H54 (cell line): Measurements from ENCODE around the gene GLIS2.
A peak's percentile ranks its signal among the peaks of the same experiment; 100 is the strongest.

ENCODE experiments used
- DNase-seq: peaks from one replicate; pipeline ENCODE4 v3.0.0; 2011; ENCODE audit warnings: low spot score, mixed read lengths; ENCODE audit not compliant: insufficient read length
- FAIRE-seq: peaks from 3 replicates; lab custom pipeline; 2011; peaks lifted over from hg19 to GRCh38; lab: Jason Lieb, UNC
- POLR2A ChIP-seq: IDR thresholded peaks from 2 replicates; pipeline ENCODE4 v1.6.1; 2011; ENCODE audit warnings: low read depth, mild to moderate bottlenecking, low read length

GLIS2 gene

DNA sequence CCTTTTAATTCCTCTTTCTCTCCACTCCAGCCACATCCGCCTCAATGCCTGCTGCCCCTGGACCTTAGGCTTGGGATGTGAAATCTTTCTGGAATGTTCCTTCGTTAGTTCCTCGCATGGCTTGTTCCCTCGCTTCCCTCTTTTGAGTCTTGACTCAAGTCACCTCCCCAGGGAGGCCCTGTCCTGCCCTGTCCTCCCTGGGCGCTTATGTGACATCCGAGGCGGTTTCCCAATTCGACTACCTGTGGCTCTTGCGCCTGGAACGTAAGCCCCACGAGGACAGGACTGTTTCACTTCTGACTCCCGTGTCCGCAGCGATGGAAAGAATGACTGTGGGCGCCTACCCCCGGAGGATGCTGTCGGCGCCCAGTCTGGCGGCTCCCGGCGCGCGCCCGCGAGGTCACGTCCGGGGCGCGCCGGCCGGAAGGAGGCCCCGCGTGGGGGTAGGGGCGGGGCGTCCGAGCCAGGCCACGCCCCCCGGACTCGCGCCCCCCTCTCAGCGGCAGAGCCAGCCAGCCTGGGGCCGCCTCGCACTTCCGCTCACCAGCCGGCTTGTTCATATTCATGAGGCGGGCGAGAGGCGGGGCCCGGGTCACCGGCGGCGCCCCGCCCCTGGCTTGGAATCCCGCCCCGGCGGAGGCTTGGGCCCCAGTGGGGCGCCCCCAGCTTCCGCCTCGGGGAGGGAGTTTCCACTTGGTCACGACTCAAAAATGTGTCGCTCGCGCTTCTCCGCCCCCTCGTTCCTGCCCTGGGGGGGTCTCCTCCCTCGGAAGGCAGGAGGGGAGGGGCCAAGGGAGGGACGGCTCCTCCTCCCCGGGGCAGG lies 8.4 kb upstream of the GLIS2 start:
- no peak; the same call in 1 of the 2 replicates for TF ChIP-seq POLR2A
- FAIRE-seq, result no peak
- peak; percentile 90 for DNase-seq

DNA sequence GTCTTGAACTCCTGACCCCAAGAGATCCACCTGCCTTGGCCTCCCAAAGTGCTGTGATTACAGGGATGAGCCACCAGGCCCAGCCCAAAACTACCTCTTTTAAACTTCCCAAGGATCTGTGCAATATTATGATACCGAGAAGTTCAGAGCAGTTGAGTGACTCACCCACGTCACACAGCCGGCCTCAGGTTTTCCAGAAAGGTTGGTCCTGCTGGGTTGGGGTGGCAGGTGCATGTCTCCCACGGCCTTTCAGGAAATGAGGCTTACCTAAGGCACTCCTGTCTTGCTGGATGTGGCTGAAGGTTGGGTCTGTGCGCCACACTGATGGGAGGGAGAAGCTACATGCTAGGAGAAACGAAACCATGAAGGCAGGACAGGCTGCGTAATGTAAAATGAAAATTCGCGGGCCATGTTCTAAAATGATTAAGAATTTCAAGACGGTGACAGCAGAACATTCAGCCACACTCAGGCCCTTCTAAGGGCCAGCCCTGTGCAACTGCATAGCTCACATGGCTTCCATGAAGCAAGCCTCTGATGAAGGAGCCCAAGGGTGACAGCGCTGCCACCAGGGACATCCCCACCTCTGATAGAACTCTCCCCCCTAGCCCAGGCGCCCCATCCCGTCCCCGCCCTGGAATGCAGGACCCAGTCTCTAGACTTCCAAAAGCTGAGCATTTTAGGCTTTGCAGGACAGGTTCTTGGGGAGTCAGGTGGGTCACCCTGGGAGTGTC lies 6.6 kb upstream of the GLIS2 start:
- DNase-seq (no peak), FAIRE-seq (no peak)
- no peak for TF ChIP-seq POLR2A

DNA sequence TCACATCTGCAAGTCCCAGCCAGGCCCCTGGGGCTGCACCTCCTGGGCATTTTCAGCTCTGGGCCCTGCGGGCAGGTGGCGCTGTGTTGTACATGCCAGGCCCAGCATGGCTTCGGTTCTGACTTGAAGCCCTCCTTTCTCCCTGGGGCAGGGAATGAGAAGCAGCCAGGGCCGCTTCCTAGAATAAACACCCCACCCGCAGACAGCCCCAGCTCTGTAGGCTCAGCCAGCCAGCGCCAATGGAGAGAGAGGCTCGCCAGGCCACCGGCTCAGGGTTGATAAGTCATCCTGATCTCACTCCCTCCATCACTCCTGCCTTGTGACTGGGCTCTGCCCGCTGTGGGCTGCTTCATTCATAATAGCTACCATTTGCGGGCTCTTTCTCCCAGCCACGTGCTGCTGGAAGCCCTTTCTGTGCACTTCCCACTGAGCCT lies 6.0 kb upstream of the GLIS2 start:
- no peak for TF ChIP-seq POLR2A
- FAIRE-seq (no peak), DNase-seq (peak; percentile 93)

DNA sequence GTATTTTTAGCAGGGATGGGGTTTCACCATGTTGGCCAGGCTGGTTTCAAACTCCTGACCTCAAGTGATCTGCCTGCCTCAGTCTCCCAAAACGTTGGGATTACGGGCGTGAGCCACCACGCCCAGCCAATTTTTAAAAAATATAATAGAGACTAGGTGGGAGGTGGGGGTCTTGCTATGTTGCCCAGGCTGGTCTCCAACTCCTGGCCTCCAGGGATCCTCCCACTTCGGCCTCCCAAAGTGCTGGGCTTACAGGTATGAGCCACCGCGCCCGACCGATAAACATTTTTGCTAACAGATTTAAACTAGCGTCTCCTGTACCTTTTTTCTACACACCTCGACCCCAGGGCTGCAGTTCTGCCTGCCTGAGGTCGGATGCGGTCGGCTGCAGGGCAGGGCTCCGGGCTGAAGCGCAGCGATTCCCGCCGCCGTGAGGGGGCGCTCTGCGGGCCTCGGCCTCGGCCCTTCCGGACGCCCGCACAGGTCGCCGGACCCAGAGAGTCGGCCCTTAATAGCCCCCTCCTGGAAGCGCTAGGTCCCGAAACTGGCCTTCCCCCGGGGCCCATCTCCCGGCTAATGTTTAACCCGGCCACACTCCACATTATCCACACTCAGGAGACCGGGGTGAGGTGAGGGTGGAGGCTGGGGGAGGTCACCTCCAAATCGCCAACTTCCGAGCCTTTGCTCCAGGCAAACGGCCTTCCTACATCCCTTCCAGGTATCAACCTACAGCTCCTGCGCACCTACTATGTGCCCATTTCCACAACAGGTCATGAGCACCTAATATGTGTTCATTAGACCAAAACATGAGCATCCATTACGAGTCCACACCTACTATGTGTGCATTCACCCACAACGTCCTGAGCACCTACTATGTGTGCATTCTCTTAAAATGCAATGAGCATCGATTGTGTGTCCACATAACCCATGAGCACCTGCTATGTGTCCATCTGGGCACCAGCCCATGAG lies 2.0 kb upstream of the GLIS2 start:
- no peak for TF ChIP-seq POLR2A
- no peak for DNase-seq
- FAIRE-seq, result no peak

DNA sequence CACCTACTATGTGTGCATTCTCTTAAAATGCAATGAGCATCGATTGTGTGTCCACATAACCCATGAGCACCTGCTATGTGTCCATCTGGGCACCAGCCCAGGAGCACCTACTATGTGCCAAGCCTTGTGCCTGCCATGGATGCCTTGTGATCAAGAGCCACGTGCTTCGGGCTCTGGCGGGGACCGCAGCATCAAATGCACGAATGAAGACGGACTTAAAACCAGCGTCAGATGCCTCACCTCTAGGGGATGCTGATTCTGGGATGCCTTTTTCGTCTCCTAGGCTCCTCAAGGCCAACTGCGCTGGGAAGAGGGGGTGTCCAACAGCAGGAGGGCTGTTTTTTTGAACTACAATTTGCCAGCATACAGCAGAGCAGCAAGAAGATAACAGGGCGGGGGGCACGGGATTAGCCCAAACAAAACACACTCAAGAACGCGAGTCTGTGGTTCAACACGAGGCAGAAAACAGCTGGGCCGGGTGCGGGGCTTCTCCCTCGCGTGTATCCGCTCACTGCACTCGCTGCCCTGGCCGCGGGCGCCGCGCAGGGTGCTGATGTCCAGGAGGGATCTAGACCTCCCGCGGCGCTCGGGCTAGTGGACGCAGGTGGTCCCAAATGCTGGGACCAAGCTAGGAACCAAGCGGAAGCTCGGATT lies 1.2 kb upstream of the GLIS2 start:
- FAIRE-seq (no peak), DNase-seq (no peak)
- no peak for TF ChIP-seq POLR2A

DNA sequence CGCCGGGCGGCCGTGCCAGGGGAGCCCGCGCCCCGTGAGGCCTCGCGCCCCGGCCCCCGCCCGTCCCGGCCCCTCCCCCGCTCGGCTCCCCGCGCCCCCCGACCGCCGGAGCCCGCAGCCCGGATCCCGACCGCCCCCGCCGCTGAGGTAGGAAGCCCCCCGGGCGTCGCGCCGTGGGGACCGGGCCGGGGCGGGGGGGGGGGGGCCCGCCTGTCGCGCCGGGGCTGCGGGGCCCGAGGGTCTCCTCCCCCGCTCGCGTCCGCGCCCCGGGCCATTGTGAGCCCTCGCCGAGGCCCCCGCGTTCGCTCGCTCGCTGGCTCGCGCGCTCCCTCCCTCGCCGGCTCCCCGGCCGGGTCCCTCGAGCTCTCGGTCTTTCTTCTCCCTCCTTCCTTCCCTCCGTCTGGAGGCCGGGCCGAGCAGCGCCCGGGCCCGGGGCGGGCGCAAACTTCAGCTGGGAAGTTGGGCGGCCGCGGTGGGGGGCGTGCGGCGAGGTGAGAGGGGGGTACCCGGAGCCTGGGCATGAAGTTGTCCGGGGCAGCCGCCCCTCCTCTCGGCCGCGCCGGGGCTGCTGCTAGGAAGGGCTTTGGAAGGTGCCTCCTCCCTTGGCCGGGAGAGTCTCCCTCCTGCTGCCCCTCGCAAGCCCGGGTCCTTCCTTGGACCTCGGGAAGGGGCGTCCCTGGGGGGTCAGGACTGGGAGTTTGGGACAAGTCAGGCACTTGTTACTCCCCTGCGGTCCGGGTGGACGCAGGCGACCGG lies 419 bp downstream of the GLIS2 start:
- DNase-seq (no peak), FAIRE-seq (no peak)
- no peak for TF ChIP-seq POLR2A

DNA sequence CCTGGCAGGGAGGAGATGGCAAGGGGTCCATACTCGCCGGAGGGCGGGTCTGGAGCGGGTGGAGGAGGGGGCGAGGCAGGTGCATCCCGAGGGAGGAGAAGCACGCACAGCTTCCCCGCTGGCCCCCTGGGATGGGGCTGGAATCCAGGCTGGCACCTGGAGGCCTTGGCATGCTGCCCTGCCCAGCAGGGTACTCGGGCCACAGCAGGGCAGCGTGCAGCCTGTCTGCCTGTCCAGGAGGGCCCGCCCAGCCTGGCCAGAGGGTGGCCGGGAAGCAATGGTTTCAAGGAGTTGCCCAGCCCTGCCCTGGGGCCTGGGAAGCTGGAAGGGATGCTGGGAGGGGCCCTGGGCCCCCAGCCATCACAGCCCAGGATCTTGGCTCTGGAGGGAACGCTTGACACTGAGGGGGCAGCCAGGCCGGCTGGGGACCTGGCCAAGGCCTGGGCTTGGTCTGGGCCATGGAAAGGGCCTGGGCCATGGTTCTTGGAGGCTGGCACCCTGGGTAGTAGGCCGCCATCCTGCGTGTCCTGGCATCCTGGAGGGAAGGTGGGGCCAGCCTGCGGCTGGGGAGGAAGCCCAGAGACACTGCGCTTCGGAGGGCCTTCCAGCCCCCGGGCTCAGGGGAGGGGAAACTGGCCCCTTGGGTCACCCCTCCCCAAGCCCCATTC lies 1.1 kb downstream of the GLIS2 start:
- FAIRE-seq, result peak; percentile 50
- peak; percentile 94 for DNase-seq
- peak; percentile 8; the same call in 1 of the 2 replicates for TF ChIP-seq POLR2A

DNA sequence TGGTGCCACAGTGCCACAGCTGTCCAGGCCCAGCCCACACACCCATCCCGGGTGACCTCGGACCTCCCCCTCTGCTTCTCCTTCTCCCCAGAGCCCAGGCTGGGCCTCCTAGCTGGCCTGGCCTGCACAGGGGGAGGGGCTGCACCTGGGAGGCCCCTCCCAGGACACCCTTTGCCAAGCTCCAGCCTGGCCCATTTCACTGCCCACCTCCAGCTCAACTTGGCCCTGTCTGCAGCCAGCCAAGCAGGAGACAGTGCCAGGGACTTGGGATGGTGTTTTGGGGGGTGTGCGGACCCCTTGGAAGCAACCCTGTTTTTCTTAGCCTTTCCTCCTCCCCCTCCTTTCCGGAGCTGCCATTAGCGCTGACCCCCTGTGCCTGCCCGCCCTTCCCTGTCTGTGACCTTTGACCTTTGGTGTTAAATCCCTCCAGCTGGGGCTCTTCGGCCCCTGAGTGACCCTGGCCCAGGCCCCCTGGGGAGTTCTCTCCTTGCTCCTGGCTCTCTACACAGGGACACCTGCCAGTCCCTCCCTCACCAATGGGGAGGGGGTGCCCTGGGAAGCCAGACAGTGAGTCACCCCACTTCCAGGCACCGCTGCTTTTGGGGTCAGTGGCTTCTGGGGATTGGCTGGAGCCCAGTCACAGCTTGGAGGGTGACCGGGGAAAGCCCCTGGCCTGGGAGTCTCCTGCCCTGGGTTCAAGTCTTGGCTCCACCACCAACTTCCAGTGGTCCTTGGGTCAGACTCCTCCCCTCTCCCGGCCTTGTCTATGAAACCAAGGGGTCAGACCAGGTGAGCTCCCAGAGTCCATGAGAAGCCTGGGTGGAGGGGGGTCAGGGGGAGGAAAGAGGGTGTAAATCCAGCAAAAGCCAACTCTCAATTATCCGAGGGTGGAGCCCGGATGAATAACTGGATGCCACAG lies 1.9 kb downstream of the GLIS2 start:
- TF ChIP-seq POLR2A, result no peak
- DNase-seq, result peak; percentile 80
- no peak for FAIRE-seq

DNA sequence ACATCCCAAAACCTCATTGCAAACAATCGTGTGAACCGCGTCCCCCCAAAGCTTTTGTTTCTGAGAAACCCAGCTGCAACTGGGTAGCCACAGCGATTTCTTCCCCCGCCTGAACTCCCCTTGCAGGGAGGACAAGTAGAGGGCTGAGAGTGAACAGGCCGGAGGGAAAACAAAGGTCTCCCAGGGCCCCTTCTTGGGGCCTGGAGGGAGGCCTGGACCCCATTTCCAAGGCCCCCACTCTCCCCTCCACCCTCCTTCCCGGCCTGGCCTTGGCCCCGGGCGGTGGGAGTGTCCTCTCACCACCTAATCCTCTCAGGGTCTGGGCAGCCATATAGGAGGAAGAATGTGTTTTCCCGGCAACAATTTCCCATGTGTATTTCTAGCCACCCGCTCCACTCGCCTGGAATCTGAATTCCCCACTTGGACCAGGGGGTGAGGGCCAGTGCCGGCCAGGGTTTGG lies 2.6 kb downstream of the GLIS2 start:
- no peak for TF ChIP-seq POLR2A
- no peak for DNase-seq
- FAIRE-seq, result no peak

DNA sequence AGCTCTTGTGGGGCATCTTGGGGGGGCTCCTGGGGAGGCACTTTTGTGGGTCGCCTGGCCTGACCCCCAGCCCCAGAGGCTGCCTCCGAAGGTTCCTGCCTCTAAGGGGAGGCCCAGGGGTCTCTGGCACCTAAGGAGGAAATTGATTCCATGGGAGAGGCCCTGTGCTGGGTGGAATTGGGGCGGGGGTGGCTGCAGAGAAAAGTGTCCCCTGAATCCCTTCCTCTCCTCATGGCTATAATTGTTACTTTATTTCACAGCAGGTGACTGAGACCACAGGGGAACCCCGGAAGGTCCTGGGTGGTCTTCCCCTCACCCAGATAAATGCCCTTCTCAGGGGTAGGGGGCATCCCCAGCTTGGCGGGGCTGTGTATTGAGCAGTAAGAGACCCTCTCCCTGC lies 3.1 kb downstream of the GLIS2 start:
- TF ChIP-seq POLR2A, result no peak
- FAIRE-seq, result no peak
- no peak for DNase-seq
